ENCODE results near the gene BRS3.

DNA sequence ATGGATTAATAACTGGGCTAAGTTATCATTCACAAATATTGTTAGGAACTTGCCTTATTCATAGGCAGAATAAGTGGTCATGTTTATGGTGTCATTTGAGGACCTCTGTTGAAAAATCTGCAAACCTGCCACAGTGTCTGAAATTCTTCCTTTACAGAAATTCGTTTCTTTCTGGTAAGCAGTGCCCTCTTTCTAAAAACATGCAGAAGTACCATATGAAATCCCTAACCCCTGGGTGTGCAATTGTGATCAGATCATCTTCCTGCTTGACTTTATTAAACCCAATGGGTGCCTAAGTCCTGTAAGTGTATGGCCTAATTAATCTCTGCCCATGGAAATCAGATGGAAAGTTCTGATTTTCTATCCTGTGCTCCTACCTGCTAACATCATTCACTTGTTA lies 5.3 kb downstream of the BRS3 start:
- TF ChIP-seq, protein P1, sequence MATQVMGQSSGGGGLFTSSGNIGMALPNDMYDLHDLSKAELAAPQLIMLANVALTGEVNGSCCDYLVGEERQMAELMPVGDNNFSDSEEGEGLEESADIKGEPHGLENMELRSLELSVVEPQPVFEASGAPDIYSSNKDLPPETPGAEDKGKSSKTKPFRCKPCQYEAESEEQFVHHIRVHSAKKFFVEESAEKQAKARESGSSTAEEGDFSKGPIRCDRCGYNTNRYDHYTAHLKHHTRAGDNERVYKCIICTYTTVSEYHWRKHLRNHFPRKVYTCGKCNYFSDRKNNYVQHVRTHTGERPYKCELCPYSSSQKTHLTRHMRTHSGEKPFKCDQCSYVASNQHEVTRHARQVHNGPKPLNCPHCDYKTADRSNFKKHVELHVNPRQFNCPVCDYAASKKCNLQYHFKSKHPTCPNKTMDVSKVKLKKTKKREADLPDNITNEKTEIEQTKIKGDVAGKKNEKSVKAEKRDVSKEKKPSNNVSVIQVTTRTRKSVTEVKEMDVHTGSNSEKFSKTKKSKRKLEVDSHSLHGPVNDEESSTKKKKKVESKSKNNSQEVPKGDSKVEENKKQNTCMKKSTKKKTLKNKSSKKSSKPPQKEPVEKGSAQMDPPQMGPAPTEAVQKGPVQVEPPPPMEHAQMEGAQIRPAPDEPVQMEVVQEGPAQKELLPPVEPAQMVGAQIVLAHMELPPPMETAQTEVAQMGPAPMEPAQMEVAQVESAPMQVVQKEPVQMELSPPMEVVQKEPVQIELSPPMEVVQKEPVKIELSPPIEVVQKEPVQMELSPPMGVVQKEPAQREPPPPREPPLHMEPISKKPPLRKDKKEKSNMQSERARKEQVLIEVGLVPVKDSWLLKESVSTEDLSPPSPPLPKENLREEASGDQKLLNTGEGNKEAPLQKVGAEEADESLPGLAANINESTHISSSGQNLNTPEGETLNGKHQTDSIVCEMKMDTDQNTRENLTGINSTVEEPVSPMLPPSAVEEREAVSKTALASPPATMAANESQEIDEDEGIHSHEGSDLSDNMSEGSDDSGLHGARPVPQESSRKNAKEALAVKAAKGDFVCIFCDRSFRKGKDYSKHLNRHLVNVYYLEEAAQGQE (IDR thresholded peaks at IDR 0.05; ENCODE audit: insufficient read depth in 1 of 2, low read depth in 2 of 2, low read length in 1 of 2): no peak
- TF ChIP-seq, protein P2, sequence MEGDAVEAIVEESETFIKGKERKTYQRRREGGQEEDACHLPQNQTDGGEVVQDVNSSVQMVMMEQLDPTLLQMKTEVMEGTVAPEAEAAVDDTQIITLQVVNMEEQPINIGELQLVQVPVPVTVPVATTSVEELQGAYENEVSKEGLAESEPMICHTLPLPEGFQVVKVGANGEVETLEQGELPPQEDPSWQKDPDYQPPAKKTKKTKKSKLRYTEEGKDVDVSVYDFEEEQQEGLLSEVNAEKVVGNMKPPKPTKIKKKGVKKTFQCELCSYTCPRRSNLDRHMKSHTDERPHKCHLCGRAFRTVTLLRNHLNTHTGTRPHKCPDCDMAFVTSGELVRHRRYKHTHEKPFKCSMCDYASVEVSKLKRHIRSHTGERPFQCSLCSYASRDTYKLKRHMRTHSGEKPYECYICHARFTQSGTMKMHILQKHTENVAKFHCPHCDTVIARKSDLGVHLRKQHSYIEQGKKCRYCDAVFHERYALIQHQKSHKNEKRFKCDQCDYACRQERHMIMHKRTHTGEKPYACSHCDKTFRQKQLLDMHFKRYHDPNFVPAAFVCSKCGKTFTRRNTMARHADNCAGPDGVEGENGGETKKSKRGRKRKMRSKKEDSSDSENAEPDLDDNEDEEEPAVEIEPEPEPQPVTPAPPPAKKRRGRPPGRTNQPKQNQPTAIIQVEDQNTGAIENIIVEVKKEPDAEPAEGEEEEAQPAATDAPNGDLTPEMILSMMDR (IDR thresholded peaks at IDR 0.05): no peak

Data from Panc1 (cell line).